Transverse colon (tissue), 4 donors: Measurements from ENCODE around the gene CITED2. TPM values are rescaled to one million over a fixed set of nuclear protein-coding genes. Genes with fewer than 3 reads are reported as not detected.
"Not testable (repeated sequence)": the region's sequence is repeated elsewhere in the genome, so short reads cannot be mapped to it uniquely, and the experiment has no call there.

Experiments used
- DNase-seq: peaks from one replicate; pipeline ENCODE4 v3.0.0-alpha.2; 2019
- H3K27ac ChIP-seq, 4 donors: fragments of 200-600 bp; sonication (generic); 2 replicates each; pipeline ENCODE4 v1.5.1; 2016 to 2018; ENCODE audit warnings: inconsistent platforms in 4 of 4
- H3K27me3 ChIP-seq: fragments of 200-600 bp; sonication (generic); 2 replicates; pipeline ENCODE4 v1.5.1; 2017; ENCODE audit warnings: inconsistent platforms
- H3K36me3 ChIP-seq, 4 donors: fragments of 200-600 bp; sonication (generic); 2 replicates each; pipeline ENCODE4 v1.5.1; 2017 to 2019; ENCODE audit warnings: inconsistent platforms in 4 of 4
- H3K4me1 ChIP-seq, 4 donors: fragments of 200-600 bp; sonication (generic); 2 replicates each; pipeline ENCODE4 v1.5.1; 2017 to 2020; ENCODE audit warnings: inconsistent platforms in 4 of 4
- H3K4me3 ChIP-seq, 4 donors: fragments of 200-600 bp; sonication (generic); 1 replicate in 1 of 4; 2 replicates in 3 of 4; pipeline versions ENCODE4 v1.5.1 to v1.6.1; 2017 to 2019; ENCODE audit warnings: inconsistent platforms in 4 of 4
- H3K9me3 ChIP-seq, 2 donors: fragments of 200-600 bp; sonication (generic); 2 replicates each; pipeline ENCODE4 v1.5.1; 2017 to 2019; ENCODE audit warnings: inconsistent platforms in 2 of 2
- CTCF ChIP-seq, 5 experiments: fragments of 200-600 bp in 3 of 5; fragments of 450-650 bp in 2 of 5; sonication (generic) in 3 of 5; IDR thresholded peaks; 1 replicate in 2 of 5; 2 replicates in 3 of 5; pipeline ENCODE4 v1.5.1; 2016 to 2017; ENCODE audit warnings: antibody characterized with exemption in 5 of 5, inconsistent platforms in 3 of 5, mild to moderate bottlenecking in 2 of 5, moderate library complexity in 1 of 5
- EP300 ChIP-seq: sonication (generic); formaldehyde crosslinking; IDR thresholded peaks from one replicate; pipeline ENCODE4 v1.6.1; 2017; ENCODE audit warnings: antibody characterized with exemption, low read depth
- POLR2A ChIP-seq: fragments of 450-650 bp; IDR thresholded peaks from one replicate; pipeline ENCODE4 v1.6.1; 2016; ENCODE audit warnings: antibody characterized with exemption, mild to moderate bottlenecking, moderate library complexity
- POLR2AphosphoS5 ChIP-seq, 3 donors: sonication (generic); formaldehyde crosslinking; IDR thresholded peaks; one replicate each; pipeline ENCODE4 v1.6.1; 2016; ENCODE audit warnings: antibody characterized with exemption in 3 of 3
- whole genome bisulfite sequencing, 2 donors: methylation state at CpG; one replicate each; pipeline ENCODE4 v1.1.5; 2018; ENCODE audit warnings: low coverage in 1 of 2; 5-methylcytosine and 5-hydroxymethylcytosine counted together
- in situ Hi-C, 4 donors: fragments of 200-750 bp; cut with MboI; loops; one replicate each; pipeline versions ENCODE4 v1.15.0 to v1.15.1; 2017; ENCODE audit warnings: low sequenced_read_pairs in 3 of 4, low pct_ligation_motif_present in 1 of 4, low pct_unique_long_range_greater_than_20kb in 1 of 4
- intact Hi-C: fragments of 100-400 bp; cut with DNase I; formaldehyde crosslinking; loops from one replicate; pipeline ENCODE4 v1.15.1; 2023; ENCODE audit warnings: low total_unique reads
- total RNA-seq, 4 donors: library from RNA; depleted of rRNA; stranded (reverse); fragments of >200 nt; gene quantifications; one replicate each; pipeline ENCODE4 v1.1.0, GENCODE V29; 2016

Gene CITED2
- total RNA-seq, 4 donors from 2014 or later, result 66.6 to 116 (median 102) TPM

- H3K4me3 ChIP-seq, result no peak overlapping the region
- DNase-seq, result no peak
- WGBS, 2 donors, result 78 to 88% methylated on average over 2 of the region's 2 CpGs
- no peak overlapping the region for H3K27ac ChIP-seq
- H3K36me3 ChIP-seq, result no peaks in the 10 kb centered on the region
- TF ChIP-seq EP300 (no peak), CTCF (IDR thresholded peaks at IDR 0.05) (no peak), POLR2A (no peak), POLR2AphosphoS5 (IDR thresholded peaks at IDR 0.05) (no peak)
- in situ Hi-C loops, result no loop called here
- no peaks in the 10 kb centered on the region for H3K4me1 ChIP-seq
- intact Hi-C loops, result no loop called here
- no peaks in the 10 kb centered on the region for H3K27me3 ChIP-seq
- no peaks in the 10 kb centered on the region for H3K9me3 ChIP-seq
Measured at GRCh38 chr6:139416146-139416545, 41.7 kb upstream of the CITED2 start.

- H3K27me3 ChIP-seq, result no peaks in the 10 kb centered on the region
- no peaks in the 10 kb centered on the region for H3K9me3 ChIP-seq
- intact Hi-C loops (no loop called here), in situ Hi-C loops (no loop called here)
- no peaks in the 10 kb centered on the region for H3K4me1 ChIP-seq
- H3K4me3 ChIP-seq, result no peak overlapping the region
- H3K36me3 ChIP-seq, result no peaks in the 10 kb centered on the region
- WGBS, 2 donors, result 50 to 75% methylated on average over 1 to 3 of the region's 3 CpGs
- no peak for DNase-seq
- no peak overlapping the region for H3K27ac ChIP-seq
- TF ChIP-seq CTCF (IDR thresholded peaks at IDR 0.05) (no peak), POLR2A (no peak), POLR2AphosphoS5 (IDR thresholded peaks at IDR 0.05) (no peak), EP300 (no peak)
Measured at GRCh38 chr6:139415365-139415764, 40.9 kb upstream of the CITED2 start.

- H3K27me3 ChIP-seq, intact Hi-C loops, H3K36me3 ChIP-seq, H3K27ac ChIP-seq, DNase-seq, H3K4me1 ChIP-seq, H3K9me3 ChIP-seq, H3K4me3 ChIP-seq, in situ Hi-C loops: not testable (repeated sequence)
- 100% methylated on average over 1 of the region's 1 CpG for WGBS, 2 donors
Measured at GRCh38 chr6:139412103-139412502, 37.7 kb upstream of the CITED2 start.

GRCh38 chr6:139409026-139409425 lies 34.6 kb upstream of the CITED2 start:
- no peak for TF ChIP-seq CTCF (IDR thresholded peaks at IDR 0.05)
- TF ChIP-seq POLR2A, result no peak
- TF ChIP-seq EP300, result no peak
- Histone ChIP-seq H3K9me3 (no peaks in the 10 kb centered on the region), H3K4me3 (no peak overlapping the region), H3K27ac (no peak overlapping the region), H3K4me1 (no peaks in the 10 kb centered on the region), H3K36me3 (no peaks in the 10 kb centered on the region), H3K27me3 (no peaks in the 10 kb centered on the region)
- WGBS, 2 donors, result 72 to 81% methylated on average over 4 of the region's 4 CpGs
- in situ Hi-C loops (no loop called here), intact Hi-C loops (no loop called here)
- no peak for DNase-seq

- no peak for TF ChIP-seq EP300
- TF ChIP-seq POLR2AphosphoS5 (IDR thresholded peaks at IDR 0.05), result no peak
- TF ChIP-seq CTCF (IDR thresholded peaks at IDR 0.05), result no peak
- no peak for TF ChIP-seq POLR2A
- Histone ChIP-seq H3K4me1 (no peaks in the 10 kb centered on the region), H3K27me3 (no peaks in the 10 kb centered on the region), H3K9me3 (no peaks in the 10 kb centered on the region), H3K36me3 (no peaks in the 10 kb centered on the region), H3K4me3 (no peak overlapping the region), H3K27ac (no peak overlapping the region)
- in situ Hi-C loops, result no loop called here
- no peak for DNase-seq
- 73 to 74% methylated on average over 4 of the region's 4 CpGs for WGBS, 2 donors
- intact Hi-C loops, result no loop called here
Measured at GRCh38 chr6:139407718-139408222, 33.3 kb upstream of the CITED2 start.
